ENCODE results near the gene STAT4.
A peak's percentile ranks its signal among the peaks of the same experiment; 100 is the strongest.

Gene STAT4

DNA sequence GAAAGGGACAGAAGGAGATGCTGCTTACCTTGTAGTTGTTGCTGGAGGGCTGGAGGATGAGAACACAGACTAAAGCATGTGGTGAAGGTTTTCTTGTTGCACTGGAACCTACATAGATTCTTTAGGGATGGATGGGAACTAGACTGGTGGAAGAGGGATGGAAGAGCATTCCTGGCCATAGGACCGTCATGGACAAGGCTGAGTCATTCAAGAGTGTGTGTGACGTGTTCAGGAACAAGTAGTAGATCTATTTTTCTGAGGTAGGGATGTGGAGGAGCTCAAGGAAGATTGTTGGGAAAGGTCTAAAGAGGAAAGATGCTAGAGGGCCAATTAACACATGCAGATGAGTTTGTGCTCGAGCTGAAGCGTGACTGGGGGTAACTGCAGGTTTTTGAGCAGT lies 6.6 kb downstream of the STAT4 start:
- no peak for DNase-seq

GRCh38 chr2:191143791-191144190 lies 7.0 kb downstream of the STAT4 start:
- DNase-seq = no peak

DNA sequence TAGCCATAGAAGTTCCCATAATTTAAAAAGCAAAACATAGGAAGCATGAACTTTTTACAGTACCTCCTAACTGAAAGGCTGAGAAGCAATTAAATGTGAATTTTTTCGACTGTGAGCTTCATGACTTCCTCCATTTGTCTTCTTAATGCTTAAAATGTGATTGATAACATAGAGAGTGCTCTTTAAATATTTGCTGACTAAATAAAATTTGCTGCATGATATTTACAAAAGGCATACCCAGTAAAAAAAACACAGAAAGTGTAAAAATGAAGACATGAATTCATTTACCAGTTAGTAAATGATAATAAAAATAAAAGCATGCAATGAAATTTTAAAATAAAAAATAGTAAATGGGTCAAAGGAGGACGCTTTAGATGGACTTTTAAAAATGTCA lies 21.9 kb downstream of the STAT4 start:
- DNase-seq = no peak

- no peak for DNase-seq
These were observed 22.5 kb downstream of the STAT4 start for GRCh38 chr2:191128172-191128910.

GRCh38 chr2:191127235-191127634 lies 23.6 kb downstream of the STAT4 start:
- no peak for DNase-seq

GRCh38 chr2:191126386-191127085 lies 24.3 kb downstream of the STAT4 start:
- DNase-seq = peak; percentile 47

DNA sequence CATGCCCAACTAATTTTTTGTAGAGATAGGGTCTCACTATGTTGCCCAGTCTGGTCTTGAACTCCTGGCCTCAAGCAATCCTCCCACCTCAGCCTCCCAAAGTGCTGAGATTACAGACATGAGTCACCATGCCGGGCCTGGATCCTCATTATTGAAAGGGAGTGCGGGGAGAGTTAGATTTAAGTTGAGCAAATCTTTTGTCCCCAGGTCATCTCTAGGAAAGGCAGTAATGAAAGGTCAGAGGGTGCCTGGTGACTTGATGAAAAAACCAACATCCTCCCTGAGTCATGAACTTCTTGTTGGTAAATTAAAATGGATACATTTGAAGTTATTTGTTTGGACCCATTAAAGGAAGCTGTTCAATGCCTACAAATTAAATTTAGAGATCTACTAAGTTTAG lies 25.1 kb downstream of the STAT4 start:
- DNase-seq = no peak

DNA sequence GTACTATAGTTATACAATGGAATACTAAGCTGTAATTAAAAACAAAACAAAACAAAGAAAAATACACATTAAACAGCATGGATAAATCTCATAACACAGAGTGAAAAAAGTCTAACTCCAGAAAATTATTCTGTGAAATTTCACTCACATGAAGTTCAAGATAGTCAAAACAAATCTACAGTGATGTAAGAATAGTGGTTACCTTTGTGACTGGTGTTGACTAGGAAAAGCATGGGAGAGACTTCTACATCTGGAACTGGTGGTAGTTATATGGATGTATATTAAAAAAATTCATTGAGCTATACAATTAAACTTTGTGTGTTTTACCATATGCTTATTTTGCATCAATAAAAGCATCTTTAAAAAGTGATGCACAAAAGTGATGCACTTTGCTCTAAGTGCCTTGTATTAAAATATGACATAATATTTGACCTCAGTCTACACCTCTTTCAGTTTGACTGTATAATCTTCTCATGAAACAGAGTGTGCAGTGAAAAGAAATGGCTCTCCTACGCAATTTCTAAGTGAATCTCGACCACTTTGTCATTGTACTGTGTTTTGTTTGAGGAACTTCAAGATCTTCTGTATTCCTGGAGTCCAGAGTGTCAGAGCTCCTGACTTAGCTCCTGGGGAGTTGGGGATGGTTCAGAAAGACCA lies 28.0 kb downstream of the STAT4 start:
- DNase-seq = no peak

- DNase-seq = no peak
These were observed 33.5 kb downstream of the STAT4 start for GRCh38 chr2:191117341-191117740.

- DNase-seq = no peak
These were observed 35.0 kb downstream of the STAT4 start for GRCh38 chr2:191115804-191116203.

DNA sequence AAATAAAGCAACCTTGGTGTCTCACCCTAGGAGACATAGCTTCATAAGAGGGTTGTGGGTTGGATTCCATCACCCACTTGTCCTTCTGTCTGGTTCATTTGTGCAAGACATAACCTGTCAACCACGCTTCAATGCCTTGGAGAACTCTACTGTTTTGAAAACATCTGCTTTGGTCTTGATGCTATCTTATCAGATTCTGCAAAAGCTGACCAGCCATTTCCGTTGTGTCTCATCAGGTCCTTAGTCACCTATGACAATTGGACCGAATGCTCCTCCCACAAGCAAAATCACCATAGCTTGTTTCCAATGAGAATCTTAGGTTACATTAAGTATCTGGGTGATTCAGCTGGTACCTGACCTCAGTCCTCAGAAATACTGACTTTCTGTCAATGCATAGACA lies 35.4 kb downstream of the STAT4 start:
- peak; percentile 70 for DNase-seq

DNA sequence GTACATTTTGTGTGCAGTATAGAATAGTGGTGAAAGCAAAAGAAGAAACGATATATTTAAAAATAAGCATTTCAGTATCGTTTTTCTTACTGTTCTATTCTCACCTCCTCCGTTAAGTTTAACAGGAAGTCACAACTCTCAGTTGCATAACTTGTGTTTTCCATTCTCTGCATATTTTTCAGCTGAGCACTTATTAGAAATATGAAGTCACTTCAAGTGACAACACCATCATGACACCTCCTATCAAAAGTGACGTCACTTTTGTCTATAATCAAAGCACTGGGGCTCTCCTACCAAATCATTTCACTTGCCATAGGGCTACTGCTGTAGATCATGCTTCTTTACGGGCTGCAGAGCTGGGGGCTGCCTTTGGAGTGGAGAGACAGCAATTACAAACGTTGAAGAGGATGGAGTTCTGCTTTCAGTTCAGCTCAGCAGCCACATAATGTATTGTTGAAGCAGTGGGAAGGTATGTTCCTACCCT lies 36.3 kb downstream of the STAT4 start:
- DNase-seq = peak; percentile 67

DNA sequence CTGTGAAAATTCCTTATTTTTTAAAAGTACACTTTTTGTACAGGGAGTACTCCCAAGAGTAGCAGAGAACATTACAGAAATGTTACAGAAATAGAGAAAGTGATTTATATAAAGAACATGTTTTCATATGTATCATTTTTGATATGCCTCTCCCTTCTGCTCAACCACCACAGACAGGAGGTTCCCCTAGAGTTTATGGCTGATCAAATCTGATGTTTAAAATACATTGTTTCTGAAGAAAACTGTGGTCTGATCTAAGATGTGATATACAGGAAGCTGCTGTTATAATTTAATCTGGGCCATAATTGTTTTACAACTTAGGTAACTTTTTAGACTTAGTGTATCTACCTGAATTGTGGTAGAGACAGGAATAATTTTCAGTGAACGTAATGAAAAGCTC lies 37.0 kb downstream of the STAT4 start:
- DNase-seq = no peak

DNA sequence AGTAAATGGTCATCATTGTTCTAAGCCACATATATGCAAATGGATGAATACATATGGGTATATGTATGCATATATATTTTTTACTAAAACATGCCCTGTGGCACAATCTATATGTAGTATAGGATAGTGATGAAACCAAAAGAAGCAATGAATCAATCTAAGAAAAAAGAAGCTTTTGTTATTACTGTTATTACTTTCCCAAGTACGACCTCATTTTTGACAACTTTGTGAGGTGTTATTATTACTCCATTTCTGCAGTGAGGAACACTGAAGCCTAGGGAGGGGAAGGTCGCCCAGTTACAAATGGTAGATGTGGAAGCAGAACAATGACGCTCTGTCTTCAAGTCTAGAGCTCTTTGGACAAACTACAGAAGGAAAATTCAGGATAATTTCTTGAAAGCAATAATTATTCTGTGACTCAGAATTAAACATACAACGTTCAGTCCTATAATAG lies 38.3 kb downstream of the STAT4 start:
- DNase-seq = no peak

GRCh38 chr2:191109888-191110287 lies 40.9 kb downstream of the STAT4 start:
- DNase-seq = no peak

DNA sequence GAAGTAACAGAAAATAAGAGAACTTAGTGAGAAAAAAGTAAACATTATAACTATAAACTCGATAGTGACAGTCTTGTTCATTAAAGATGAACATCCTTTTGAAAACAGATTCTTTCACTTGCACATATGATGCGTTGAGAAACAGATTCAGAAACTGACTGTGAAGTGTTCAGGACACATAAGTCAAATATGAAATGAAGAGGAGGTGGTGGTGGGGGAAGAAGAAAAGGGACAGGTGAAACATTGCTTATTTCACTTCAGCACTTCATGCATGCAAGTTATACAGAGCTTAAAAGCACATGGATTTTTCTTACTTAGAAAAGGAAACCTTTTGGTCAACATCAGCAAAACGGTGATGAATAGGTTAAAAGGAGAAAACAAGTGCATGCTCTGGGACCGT lies 42.5 kb downstream of the STAT4 start:
- no peak for DNase-seq

GRCh38 chr2:191105082-191105481 lies 45.7 kb downstream of the STAT4 start:
- DNase-seq = no peak

GRCh38 chr2:191103774-191104173 lies 47.0 kb downstream of the STAT4 start:
- no peak for DNase-seq

DNA sequence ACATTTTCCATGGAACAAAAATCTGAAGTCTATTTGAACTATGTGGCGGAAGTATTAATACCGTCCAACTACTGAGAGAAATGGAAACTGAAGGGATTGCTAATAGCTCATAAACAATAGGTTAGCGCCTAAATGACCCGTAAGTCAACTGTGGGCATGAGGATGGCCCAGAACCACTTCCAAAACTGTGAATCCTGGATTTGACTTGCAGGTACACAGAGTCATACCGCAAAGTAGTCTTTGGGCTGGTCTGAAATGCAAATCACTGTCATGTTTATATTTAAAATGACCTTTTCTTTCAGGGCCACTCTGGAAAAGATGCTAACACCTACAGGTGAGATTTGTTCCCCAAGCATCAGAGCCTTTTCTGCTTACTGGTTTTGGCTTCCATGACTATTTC lies 50.6 kb downstream of the STAT4 start:
- DNase-seq = no peak

DNA sequence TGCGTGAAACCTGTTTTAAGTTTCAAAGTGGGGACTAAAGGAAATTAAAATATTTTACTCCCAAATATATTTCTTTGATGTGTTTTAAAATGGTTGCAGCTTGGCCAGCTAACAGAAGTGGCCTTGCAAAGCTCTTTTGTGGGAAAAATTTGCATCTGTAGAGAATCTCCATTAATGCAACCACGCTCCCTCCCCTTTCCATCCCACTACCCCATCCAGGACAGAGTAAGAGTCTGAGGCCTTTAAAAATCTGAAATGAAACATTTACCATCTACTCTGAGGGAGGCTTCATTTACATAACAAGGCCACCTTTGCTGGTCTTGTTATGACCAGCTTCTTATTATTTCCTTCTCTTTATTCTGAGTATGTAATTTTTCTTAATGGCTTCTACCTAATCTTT lies 63.5 kb downstream of the STAT4 start:
- DNase-seq = no peak

DNA sequence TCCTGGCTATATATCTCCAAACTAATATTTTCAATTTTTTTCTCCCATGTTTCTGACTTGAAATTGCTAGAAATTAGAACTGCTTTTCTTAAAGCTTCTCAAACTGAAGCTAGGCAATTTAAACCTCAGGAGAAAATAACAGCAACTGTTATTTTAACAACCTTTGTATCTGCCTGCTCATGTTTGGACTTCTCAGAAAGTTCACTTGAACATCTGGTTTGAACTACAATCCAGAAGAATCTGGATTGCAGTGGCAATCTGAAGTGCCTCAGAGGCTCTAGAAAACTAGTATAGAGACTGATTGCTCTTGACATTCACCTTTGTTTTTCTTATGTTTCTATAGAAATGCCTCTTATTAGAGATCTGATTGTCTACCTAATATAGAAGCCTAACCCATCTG lies 64.1 kb downstream of the STAT4 start:
- DNase-seq = no peak

- DNase-seq = no peak
These were observed 67.3 kb downstream of the STAT4 start for GRCh38 chr2:191083540-191083939.

GRCh38 chr2:191082321-191082720 lies 68.5 kb downstream of the STAT4 start:
- no peak for DNase-seq

All from CD4-positive, alpha-beta T cell treated with Interleukin-15 for 1 hour (primary cell).